NCI-H1436 treated with DMSO at 0.1 percent for 48 hours (cell line): ENCODE results near the gene ZNF385B.

Experiments used
- DNase-seq: peaks from one replicate; lab custom pipeline; 2025; lab: John Stamatoyannopoulos, UW

The ZNF385B gene

GRCh38 chr2:179551539-179552045, 309.8 kb downstream of the ZNF385B start:
- no peak for DNase-seq

- no peak for DNase-seq
Measured at GRCh38 chr2:179550849-179551248, 310.6 kb downstream of the ZNF385B start.

GRCh38 chr2:179550214-179550613, 311.2 kb downstream of the ZNF385B start:
- peak; percentile 49 for DNase-seq

GRCh38 chr2:179546656-179547055, 314.8 kb downstream of the ZNF385B start:
- DNase-seq: no peak

GRCh38 chr2:179545024-179545423, 316.4 kb downstream of the ZNF385B start:
- DNase-seq: no peak

- DNase-seq: no peak
Measured at GRCh38 chr2:179543361-179543901, 318.0 kb downstream of the ZNF385B start.

GRCh38 chr2:179541586-179541985, 319.8 kb downstream of the ZNF385B start:
- no peak for DNase-seq

- DNase-seq: no peak
Measured at GRCh38 chr2:179539124-179539511, 322.3 kb downstream of the ZNF385B start.

GRCh38 chr2:179538406-179539123, 322.8 kb downstream of the ZNF385B start:
- DNase-seq: no peak

- no peak for DNase-seq
Measured at GRCh38 chr2:179536185-179536584, 325.2 kb downstream of the ZNF385B start.

- no peak for DNase-seq
Measured at GRCh38 chr2:179533875-179534274, 327.5 kb downstream of the ZNF385B start.

GRCh38 chr2:179532863-179533278, 328.5 kb downstream of the ZNF385B start:
- DNase-seq: peak; percentile 71

- no peak for DNase-seq
Measured at GRCh38 chr2:179528576-179529069, 332.8 kb downstream of the ZNF385B start.

GRCh38 chr2:179525340-179525739, 336.1 kb downstream of the ZNF385B start:
- no peak for DNase-seq

GRCh38 chr2:179524809-179525339, 336.5 kb downstream of the ZNF385B start:
- DNase-seq: no peak

GRCh38 chr2:179521944-179522343, 339.5 kb downstream of the ZNF385B start:
- no peak for DNase-seq

- no peak for DNase-seq
Measured at GRCh38 chr2:179518830-179519229, 342.6 kb downstream of the ZNF385B start.

GRCh38 chr2:179513181-179513580, 348.2 kb downstream of the ZNF385B start:
- no peak for DNase-seq

- DNase-seq: no peak
Measured at GRCh38 chr2:179512281-179513035, 349.0 kb downstream of the ZNF385B start.

- DNase-seq: no peak
Measured at GRCh38 chr2:179511105-179511789, 350.2 kb downstream of the ZNF385B start.

- DNase-seq: no peak
Measured at GRCh38 chr2:179495315-179495714, 366.1 kb downstream of the ZNF385B start.

GRCh38 chr2:179488563-179488962, 372.8 kb downstream of the ZNF385B start:
- no peak for DNase-seq
